GM21576 (cell line): ENCODE results near the gene MT1M.

Experiments used
- ATAC-seq: cut with Tn5 transposase; IDR thresholded peaks from one replicate; pipeline ENCODE4 v1.9.1; 2021; ENCODE audit warnings: mild to moderate bottlenecking, moderate library complexity; ENCODE audit not compliant: unreplicated experiment

Gene MT1M

DNA sequence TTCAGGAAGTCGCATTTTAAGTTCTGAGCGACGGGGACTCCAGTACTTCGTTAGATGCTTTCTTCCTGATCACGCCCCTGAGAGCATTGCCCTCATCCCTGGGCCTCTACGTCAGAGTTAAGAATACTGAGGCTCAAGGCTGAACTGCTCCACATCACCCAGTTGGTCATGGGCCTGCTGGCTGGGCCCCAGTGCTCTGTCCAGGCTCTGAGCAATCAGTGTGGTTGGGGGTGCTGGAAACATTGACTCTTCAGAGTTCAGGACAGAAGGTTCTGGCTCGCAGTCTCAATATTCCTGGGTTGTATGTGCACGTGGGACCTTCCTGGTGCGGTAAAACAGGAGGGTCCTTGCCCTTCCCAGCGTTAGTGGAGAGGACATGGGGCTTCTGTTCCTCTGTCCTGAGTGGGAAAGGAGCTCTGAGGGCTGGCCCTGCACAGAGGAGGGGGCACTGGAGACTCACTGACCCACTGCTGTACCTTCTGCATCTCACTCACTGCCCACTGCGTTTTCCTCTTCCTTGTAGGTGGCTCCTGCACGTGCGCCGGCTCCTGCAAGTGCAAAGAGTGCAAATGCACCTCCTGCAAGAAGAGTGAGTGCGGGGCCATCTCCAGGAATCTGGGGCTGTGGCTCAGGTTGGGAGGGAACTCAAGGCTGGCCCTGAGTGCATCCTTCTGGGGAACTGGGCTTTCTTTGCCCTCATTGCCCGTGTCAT, 6.4 kb upstream of the MT1M start:
- ATAC-seq: no peak

DNA sequence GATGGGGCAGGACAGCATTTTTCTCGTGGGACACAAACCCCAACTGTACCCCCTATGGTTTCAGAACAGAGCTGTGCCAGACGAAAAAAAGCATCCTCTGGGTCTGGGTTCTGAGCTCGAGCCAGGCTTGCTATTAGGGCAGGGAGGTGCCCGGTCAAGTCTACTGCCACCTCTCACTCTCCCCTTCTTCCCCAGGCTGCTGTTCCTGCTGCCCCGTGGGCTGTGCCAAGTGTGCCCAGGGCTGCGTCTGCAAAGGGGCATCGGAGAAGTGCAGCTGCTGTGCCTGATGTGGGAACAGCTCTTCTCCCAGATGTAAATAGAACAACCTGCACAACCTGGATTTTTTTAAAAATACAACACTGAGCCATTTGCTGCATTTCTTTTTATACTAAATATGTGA, 5.8 kb upstream of the MT1M start:
- ATAC-seq: no peak

GRCh38 chr16:56628486-56629350, 3.7 kb upstream of the MT1M start:
- no peak for ATAC-seq

DNA sequence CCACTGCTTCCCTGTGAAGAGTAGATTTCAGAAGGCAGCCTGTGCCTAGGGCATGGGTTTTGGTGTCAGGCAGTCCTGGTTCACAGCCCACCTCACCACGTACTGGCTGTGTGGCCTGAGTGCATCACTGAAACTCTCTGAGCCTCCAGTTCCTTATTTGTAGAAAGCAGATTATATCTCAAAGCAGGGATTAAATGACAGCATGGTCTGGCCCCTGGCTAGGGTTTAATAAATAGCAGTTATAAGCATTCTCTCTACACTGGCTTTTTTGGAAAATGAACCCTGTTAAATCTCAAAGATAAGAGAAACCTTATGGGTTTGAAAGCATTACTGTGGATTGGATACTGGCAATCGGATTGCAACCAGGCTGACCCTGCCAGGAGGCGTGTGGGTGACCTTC, 2.9 kb upstream of the MT1M start:
- no peak for ATAC-seq

DNA sequence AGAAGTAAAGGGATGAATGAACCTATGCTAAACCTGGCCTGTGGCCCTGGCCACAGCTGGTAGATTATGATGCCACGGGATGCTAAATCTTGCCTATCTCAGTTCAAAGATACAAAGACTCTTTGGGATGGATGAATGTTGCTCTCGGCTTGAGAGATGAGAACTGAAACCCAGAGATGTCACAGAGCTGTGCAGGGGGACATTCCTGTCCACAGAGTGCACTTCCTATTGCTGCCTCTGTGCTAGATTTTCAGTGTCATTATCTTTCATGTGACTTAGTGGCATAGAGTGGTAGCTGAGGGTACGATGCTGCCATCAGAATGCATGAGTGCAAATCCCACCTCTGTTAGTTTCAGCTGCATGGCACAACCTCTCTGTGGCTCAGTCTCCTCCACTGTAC, 2.3 kb upstream of the MT1M start:
- peak; percentile 88 for ATAC-seq

- no peak for ATAC-seq
These were observed 1.3 kb upstream of the MT1M start for GRCh38 chr16:56631197-56631596.

DNA sequence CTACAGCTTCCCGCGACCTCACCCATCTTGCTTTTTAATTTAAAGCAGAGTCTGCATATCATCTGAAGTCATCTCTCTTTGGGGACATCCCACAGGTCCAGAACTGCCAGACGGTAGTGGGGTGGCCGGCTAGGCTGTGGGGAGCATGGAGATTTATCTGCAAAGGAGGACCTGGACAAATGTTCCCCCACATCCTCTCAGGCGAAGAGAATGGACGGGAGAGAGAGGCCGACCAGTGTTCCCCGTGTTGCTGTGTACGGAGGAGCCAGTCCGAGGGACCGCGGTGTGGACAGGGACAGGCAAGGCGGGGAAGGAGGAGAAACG, 665 bp upstream of the MT1M start:
- no peak for ATAC-seq

DNA sequence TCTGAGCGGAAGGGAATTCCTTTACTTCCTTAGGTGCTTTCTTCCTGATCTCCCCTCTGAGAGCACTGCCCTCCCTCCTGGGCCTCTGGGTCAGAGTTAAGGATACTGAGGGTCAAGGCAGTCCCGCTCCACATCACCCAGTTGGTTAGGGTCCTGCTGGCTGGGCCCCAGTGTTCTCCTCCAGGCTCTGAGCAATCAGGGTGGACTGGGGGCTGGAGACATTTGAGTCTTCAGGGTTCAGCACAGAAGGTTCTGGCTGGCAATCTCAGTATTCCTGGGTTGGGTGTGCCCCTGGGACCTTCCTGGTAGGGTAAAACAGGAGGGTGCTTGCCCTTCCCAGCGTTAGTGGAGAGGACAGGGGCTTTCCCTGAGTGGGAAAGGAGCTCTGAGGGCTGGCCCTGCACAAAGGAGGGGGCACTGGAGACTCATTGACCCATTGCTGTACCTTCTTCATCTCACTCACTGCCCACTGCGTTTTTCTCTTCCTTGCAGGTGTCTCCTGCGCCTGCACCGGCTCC, 448 bp downstream of the MT1M start:
- ATAC-seq: no peak

DNA sequence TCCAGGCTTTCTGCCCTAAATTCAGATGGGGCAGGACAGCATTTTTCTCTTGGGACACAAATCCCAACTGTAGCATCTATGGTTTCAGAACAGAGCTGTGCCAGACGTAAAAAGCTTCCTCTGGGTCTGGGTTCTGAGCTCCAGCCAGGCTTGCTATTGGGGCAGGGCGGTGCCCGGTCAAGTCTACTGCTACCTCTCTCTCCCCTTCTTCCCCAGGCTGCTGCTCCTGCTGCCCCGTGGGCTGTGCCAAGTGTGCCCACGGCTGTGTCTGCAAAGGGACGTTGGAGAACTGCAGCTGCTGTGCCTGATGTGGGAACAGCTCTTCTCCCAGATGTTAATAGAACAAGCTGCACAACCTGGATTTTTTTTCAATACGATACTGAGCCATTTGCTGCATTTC, 1.1 kb downstream of the MT1M start:
- ATAC-seq: no peak

GRCh38 chr16:56634715-56635440, 2.4 kb downstream of the MT1M start:
- ATAC-seq: no peak

GRCh38 chr16:56635441-56635967, 3.0 kb downstream of the MT1M start:
- no peak for ATAC-seq

GRCh38 chr16:56636616-56637413, 4.4 kb downstream of the MT1M start:
- no peak for ATAC-seq

DNA sequence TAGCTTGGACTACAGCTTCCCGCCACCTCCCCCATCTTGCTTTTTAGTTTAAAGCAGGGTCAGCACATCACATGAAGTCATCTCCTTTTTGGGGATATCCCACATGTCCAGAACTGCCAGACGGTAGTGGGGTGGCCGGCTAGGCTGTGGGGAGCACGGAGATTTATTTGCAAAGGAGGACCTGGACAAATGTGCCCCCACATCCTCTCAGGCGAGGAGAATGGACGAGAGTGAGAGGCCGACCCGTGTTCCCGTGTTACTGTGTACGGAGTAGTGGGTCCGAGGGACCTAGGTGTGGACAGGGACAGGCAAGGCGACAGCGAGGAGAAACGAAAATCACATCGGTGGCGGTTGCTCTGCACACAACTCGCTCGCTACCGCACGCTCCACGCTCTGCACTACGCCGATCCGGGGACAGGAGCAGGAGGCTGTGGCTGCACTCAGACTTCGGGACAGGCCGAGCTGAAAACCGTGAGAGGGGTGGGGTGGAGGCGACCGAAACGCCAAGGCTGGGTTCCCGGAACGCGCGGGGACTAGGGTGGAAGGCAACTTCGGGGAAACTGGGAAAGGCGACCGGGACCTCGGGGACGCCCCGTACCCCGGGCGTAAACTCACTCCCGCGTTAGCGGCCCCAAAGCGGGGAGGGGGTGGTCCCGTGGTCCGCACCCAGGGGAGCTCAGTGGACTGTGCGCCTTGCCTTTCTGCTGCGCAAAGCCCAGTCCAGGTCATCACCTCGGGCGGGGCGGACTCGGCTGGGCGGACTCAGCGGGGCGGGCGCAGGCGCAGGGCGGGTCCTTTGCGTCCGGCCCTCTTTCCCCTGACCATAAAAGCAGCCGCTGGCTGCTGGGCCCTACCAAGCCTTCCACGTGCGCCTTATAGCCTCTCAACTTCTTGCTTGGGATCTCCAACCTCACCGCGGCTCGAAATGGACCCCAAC, 5.6 kb downstream of the MT1M start, which contains the start of gene MT1A:
MT1A (plus strand) TSS at position 853 of the 937 bp plus-strand sequence; CDS start at position 926, 73 bp downstream.
- ATAC-seq: no peak

DNA sequence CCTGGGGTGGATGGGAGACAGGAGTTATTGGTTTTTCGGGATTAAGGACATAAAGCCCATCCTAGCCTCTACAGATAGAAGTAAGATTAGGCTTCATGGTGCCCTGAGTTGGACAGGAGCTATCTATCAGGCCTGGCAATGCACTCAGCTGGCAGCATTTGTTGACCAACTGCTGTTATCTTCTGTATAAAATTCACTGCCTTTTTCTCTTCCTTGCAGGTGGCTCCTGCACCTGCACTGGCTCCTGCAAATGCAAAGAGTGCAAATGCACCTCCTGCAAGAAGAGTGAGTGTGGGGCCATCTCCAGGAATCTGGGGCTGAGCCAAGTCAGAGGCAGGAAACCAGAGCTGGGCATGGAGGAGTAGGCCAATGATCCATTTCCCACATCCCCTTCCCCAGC, 6.6 kb downstream of the MT1M start:
- ATAC-seq: no peak

DNA sequence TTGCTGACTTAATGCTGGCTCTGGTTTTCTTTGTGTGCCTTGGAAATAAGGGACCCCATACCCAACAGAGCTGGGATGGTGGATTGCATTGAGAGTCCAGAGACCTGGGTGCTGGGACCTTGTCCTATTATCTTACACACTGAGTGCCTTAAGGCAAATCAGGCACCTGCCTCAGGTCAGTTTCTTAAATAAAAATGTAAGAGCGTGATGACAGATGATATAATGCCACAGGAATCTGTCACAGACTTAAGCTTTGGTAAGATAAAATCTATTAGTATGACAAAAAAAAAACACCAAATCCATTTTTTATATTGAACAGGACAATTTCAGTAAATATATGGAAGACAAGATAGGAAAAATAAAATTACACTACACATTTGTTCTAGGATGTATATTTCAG, 7.6 kb downstream of the MT1M start:
- ATAC-seq: no peak

DNA sequence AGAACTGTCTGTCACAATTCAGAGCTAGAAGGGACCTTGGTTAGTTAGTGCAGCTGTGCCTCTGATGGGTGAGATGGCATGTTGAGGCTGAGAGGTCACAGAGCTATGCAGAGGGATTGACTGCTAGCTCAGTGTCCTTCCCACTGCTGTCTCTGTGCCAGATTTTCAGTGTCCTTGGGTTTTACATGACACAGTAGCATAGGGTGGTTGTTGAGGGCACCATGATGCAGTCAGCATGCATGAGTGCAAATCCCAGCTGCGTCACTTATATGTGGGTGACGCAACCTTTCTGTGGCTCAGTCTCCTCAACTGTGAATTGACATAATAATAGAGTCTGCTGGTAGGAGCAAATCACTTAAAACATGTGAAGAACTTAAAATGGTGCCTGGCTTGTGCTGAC, 8.7 kb downstream of the MT1M start:
- ATAC-seq: no peak

GRCh38 chr16:56643080-56643778, 10.8 kb downstream of the MT1M start:
- no peak for ATAC-seq

DNA sequence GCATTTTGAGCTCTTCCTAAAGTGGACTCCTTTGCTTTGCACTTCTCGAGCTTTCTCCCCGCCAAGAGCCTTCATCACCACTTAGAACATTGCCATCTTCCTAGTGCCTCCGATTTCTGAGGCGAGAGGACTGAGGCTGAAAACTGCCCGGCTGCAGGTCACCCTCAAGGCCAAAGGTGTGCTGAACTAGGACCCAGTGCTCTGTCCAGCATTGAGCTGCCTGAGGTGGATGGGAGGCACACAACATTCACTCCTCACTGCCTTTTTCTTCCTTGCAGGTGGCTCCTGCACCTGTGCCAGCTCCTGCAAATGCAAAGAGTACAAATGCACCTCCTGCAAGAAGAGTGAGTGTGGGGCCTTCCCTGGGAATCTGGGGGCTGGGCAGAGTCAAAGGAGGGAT, 11.4 kb downstream of the MT1M start:
- no peak for ATAC-seq

GRCh38 chr16:56645311-56645710, 12.9 kb downstream of the MT1M start:
- ATAC-seq: no peak
